CD8-positive, alpha-beta memory T cell (primary cell): ENCODE data around the gene EFCAB9. TPM values are rescaled to one million over a fixed set of nuclear protein-coding genes. Genes with fewer than 3 reads are reported as not detected.

ENCODE experiments used
- CTCF ChIA-PET: fragments of 350-600 bp; sonication (Branson Sonifier 250); formaldehyde crosslinking; loops from one replicate; lab custom pipeline; 2021; ENCODE audit warnings: antibody characterized with exemption; lab: Charles Lee
- POLR2A ChIA-PET: fragments of 350-600 bp; sonication (Branson Sonifier 250); formaldehyde crosslinking; loops from one replicate; lab custom pipeline; 2021; ENCODE audit warnings: antibody characterized with exemption; lab: Charles Lee
- DNase-seq, 5 donors: peaks; one replicate each; pipeline versions ENCODE4 v3.0.0 to v3.0.0-alpha.2; 2020 to 2022; ENCODE audit warnings: mixed read lengths in 1 of 5
- H3K27ac ChIP-seq: one replicate; pipeline ENCODE4 v1.7.0; 2013; ENCODE audit warnings: low read depth, mild to moderate bottlenecking, low read length, moderate library complexity
- H3K27me3 ChIP-seq: 2 replicates; pipeline ENCODE4 v1.7.0; 2013; ENCODE audit warnings: low read length, mild to moderate bottlenecking; ENCODE audit not compliant: insufficient read depth, poor library complexity, severe bottlenecking
- H3K36me3 ChIP-seq: 2 replicates; pipeline ENCODE4 v1.7.0; 2013; ENCODE audit warnings: mild to moderate bottlenecking, low read length, moderate library complexity; ENCODE audit not compliant: insufficient read depth
- H3K4me1 ChIP-seq: 2 replicates; pipeline ENCODE4 v1.7.0; 2013; ENCODE audit warnings: mild to moderate bottlenecking, low read length, moderate library complexity; ENCODE audit not compliant: insufficient read depth
- H3K4me3 ChIP-seq: 2 replicates; pipeline ENCODE4 v1.7.0; 2013; ENCODE audit warnings: mild to moderate bottlenecking, low read length
- H3K9me3 ChIP-seq: 2 replicates; pipeline ENCODE4 v1.7.0; 2013; ENCODE audit warnings: mild to moderate bottlenecking, low read length
- H3K27ac Mint-ChIP-seq, 8 donors: one replicate each; pipeline ENCODE4 v1.8.0; 2020 to 2021; ENCODE audit warnings: mixed read lengths in 8 of 8, mild to moderate bottlenecking in 6 of 8, inconsistent platforms in 3 of 8, moderate library complexity in 3 of 8
- H3K27me3 Mint-ChIP-seq, 2 donors: one replicate each; pipeline ENCODE4 v1.8.0; 2020 to 2021; ENCODE audit warnings: mixed read lengths in 2 of 2, mild to moderate bottlenecking in 1 of 2, moderate library complexity in 1 of 2
- H3K36me3 Mint-ChIP-seq, 3 donors: one replicate each; pipeline ENCODE4 v1.8.0; 2020 to 2021; ENCODE audit warnings: mixed read lengths in 3 of 3, inconsistent platforms in 1 of 3, mild to moderate bottlenecking in 1 of 3
- H3K4me1 Mint-ChIP-seq, 3 donors: one replicate each; pipeline ENCODE4 v1.8.0; 2020 to 2021; ENCODE audit warnings: mixed read lengths in 3 of 3, inconsistent platforms in 1 of 3, mild to moderate bottlenecking in 1 of 3
- H3K4me3 Mint-ChIP-seq, 7 donors: one replicate each; pipeline ENCODE4 v1.8.0; 2020 to 2021; ENCODE audit warnings: mixed read lengths in 7 of 7, mild to moderate bottlenecking in 6 of 7, moderate library complexity in 4 of 7, inconsistent platforms in 2 of 7
- H3K9me3 Mint-ChIP-seq, 5 donors: one replicate each; pipeline ENCODE4 v1.8.0; 2020 to 2022; ENCODE audit warnings: mixed read lengths in 5 of 5, mild to moderate bottlenecking in 3 of 5, moderate library complexity in 2 of 5, inconsistent platforms in 1 of 5
- polyA plus RNA-seq: library from polyadenylated mRNA; unstranded; fragments of 300-500 nt; fragmentation: Illumina TruSeq; gene quantifications from one replicate; pipeline ENCODE4 v1.2.3, GENCODE V29; 2021
- total RNA-seq, 2 experiments: library from RNA; stranded (reverse); gene quantifications; one replicate each; pipeline ENCODE4 v1.2.3, GENCODE V29; 2021

EFCAB9 gene
- total and polyA plus RNA-seq, 3 experiments from 2014 or later = not detected

GRCh38 chr5:172173564-172174153, 20.3 kb upstream of the EFCAB9 start:
- H3K36me3 Mint-ChIP-seq = peaks cover 3 to 66% (median 13%) of the 10 kb centered on the region in 3 donors
- H3K4me1 ChIP-seq = peaks cover 88% of the 10 kb centered on the region
- H3K36me3 ChIP-seq = peaks cover 11% of the 10 kb centered on the region
- H3K9me3 ChIP-seq = no peaks in the 10 kb centered on the region
- no peaks in the 10 kb centered on the region for H3K9me3 Mint-ChIP-seq
- no peaks in the 10 kb centered on the region for H3K27me3 ChIP-seq
- ChIA-PET CTCF (interaction anchor here (0.7 to 14.7 kb wide), 15 partner anchors 10 to 523 kb away, joined by 3 to 340 read pairs (median 7); partner anchors contain the start of gene STK10), POLR2A (interaction anchor here (1.1 to 8.4 kb wide), 7 partner anchors 10 to 167 kb away, joined by 7 to 246 read pairs (median 12); partner anchors contain the start of genes FBXW11 and STK10)
- peak overlapping the region; percentile 71 for H3K27ac ChIP-seq
- H3K4me3 Mint-ChIP-seq = peak overlapping the region; percentile 86 to 96 (median 93)
- peaks cover 94 to 99% (median 99%) of the 10 kb centered on the region in 3 donors for H3K4me1 Mint-ChIP-seq
- peak overlapping the region; percentile 97 to 100 (median 98) for H3K27ac Mint-ChIP-seq
- H3K27me3 Mint-ChIP-seq = peaks cover 0 to 4% of the 10 kb centered on the region in 2 donors
- DNase-seq = peak; percentile 59 to 79 (median 70)
- H3K4me3 ChIP-seq = peak overlapping the region; percentile 79

DNA sequence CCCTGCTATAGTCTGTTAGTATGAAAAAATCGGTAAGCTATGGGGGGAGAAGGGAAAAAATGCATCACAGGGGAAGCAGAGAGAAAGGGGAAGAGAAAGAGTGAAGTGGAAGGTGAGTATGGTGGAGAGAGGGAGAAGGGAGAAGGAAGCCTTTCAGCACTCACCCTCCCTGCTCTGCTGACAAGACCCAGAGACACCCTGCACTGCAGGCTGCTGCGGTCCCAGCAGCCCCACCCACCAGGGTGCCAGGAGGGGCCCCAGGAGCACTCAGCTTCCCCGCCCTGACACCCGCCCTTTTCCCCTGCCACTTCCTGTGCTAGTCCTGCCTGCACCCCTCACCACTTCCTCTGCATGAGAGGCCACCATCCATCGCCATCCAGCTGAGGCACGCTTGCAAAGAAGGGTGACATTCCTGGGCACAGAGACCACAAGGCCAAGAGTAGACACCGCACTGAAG, 18.7 kb upstream of the EFCAB9 start:
- Histone ChIP-seq H3K27ac (peak overlapping the region; percentile 71), H3K9me3 (no peaks in the 10 kb centered on the region), H3K4me3 (peak overlapping the region; percentile 79), H3K27me3 (no peaks in the 10 kb centered on the region), H3K36me3 (no peaks in the 10 kb centered on the region), H3K4me1 (peaks cover 88% of the 10 kb centered on the region)
- H3K36me3 Mint-ChIP-seq = peaks cover 7 to 56% (median 11%) of the 10 kb centered on the region in 3 donors
- ChIA-PET POLR2A (interaction anchor here (0.6 to 8.4 kb wide), 13 partner anchors 10 to 169 kb away, joined by 3 to 246 read pairs (median 6); partner anchors contain the start of genes FBXW11 and STK10), CTCF (interaction anchor here (0.8 to 14.7 kb wide), 13 partner anchors 11 to 168 kb away, joined by 3 to 340 read pairs (median 10); partner anchors contain the start of genes FBXW11 and STK10)
- H3K4me1 Mint-ChIP-seq = peaks cover 91 to 99% (median 99%) of the 10 kb centered on the region in 3 donors
- H3K9me3 Mint-ChIP-seq = no peaks in the 10 kb centered on the region
- peak overlapping the region; percentile 86 to 96 (median 93) for H3K4me3 Mint-ChIP-seq
- DNase-seq = peak; percentile 85 to 96 (median 87)
- H3K27ac Mint-ChIP-seq = peak overlapping the region; percentile 97 to 100 (median 98)
- peaks cover 0 to 4% of the 10 kb centered on the region in 2 donors for H3K27me3 Mint-ChIP-seq

GRCh38 chr5:172177176-172177575, 16.8 kb upstream of the EFCAB9 start:
- H3K9me3 ChIP-seq = no peaks in the 10 kb centered on the region
- H3K27ac ChIP-seq = no peak overlapping the region
- Mint-ChIP-seq H3K36me3 (peaks cover 12 to 53% (median 14%) of the 10 kb centered on the region in 3 donors), H3K9me3 (no peaks in the 10 kb centered on the region), H3K27me3 (peaks cover 0 to 4% of the 10 kb centered on the region in 2 donors), H3K4me1 (peaks cover 83 to 97% (median 95%) of the 10 kb centered on the region in 3 donors), H3K4me3 (peak overlapping the region; percentile 86 to 96 (median 93)), H3K27ac (peak overlapping the region; percentile 97 to 100 (median 98))
- CTCF ChIA-PET = interaction anchor here (6.0 to 14.7 kb wide), 2 partner anchors 9 to 67 kb away, joined by 30 to 340 read pairs; partner anchors contain the start of gene STK10
- DNase-seq = no peak
- H3K4me3 ChIP-seq = peak overlapping the region; percentile 14
- H3K4me1 ChIP-seq = peaks cover 93% of the 10 kb centered on the region
- no peaks in the 10 kb centered on the region for H3K36me3 ChIP-seq
- POLR2A ChIA-PET = no interaction called here
- H3K27me3 ChIP-seq = no peaks in the 10 kb centered on the region

GRCh38 chr5:172178301-172178987, 15.5 kb upstream of the EFCAB9 start:
- peaks cover 17 to 55% (median 17%) of the 10 kb centered on the region in 3 donors for H3K36me3 Mint-ChIP-seq
- peak overlapping the region; percentile 97 to 100 (median 98) for H3K27ac Mint-ChIP-seq
- Histone ChIP-seq H3K9me3 (no peaks in the 10 kb centered on the region), H3K4me3 (peak overlapping the region; percentile 86), H3K27me3 (no peaks in the 10 kb centered on the region), H3K4me1 (peaks cover 94% of the 10 kb centered on the region), H3K36me3 (no peaks in the 10 kb centered on the region), H3K27ac (peak overlapping the region; percentile 94)
- H3K4me3 Mint-ChIP-seq = peak overlapping the region; percentile 86 to 96 (median 93)
- peaks cover 80 to 95% (median 95%) of the 10 kb centered on the region in 3 donors for H3K4me1 Mint-ChIP-seq
- DNase-seq = peak in 2 of 5 donors; percentile 39 to 65
- CTCF ChIA-PET = interaction anchor here (0.6 to 14.7 kb wide), 7 partner anchors 8 to 172 kb away, joined by 3 to 340 read pairs (median 4); partner anchors contain the start of genes FBXW11 and STK10
- no peaks in the 10 kb centered on the region for H3K9me3 Mint-ChIP-seq
- peaks cover 0 to 4% of the 10 kb centered on the region in 2 donors for H3K27me3 Mint-ChIP-seq
- POLR2A ChIA-PET = interaction anchor here (0.5 to 2.5 kb wide), 7 partner anchors 9 to 172 kb away, joined by 3 to 26 read pairs (median 4); partner anchors contain the start of genes FBXW11, STK10 and UBTD2

DNA sequence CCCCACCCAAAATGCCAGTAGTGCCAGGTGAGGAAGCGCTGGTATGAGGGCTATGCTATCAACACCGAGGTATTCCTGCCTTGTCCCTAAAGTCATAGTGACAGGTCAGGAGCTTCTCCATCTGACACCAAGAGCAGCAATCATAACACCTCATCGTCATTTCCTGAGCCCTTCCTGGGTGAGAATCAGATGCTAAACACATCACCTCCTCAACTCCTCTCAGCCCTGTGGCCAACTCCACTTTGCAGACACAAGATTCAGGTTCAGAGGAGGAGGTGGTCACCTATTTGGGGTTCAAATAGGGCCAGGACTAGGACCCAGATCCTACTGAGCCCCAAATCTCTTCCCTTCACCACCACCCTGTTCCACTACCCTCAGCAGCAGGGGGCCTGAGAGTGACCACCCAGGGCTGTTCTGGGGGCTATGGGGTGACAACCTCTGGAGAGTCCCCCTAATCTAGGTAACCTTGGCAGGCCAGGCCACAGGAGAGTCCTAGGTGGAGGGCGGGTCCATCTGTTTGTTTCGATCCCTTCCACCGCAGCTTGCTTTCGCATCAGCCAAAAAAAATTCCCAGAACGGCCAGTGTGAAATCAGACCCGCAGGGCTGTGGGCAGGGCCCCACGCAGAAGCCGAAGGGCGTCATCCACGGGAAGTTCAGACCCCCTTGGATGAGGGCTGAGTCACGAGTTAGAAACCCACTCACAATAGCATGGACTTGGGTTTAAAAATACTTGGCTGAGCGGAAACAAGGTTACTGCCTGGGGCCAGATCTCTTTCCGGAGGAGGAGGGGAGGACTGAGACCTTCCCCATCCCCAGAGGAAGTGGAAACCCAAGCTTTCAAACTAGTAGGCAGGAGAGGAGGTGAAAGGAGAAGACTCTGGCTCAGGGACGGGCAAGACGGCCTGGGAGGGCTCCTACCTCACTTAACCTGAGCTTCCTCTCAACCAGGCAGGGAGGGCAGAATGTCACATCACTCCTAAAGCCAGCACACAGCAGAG, 14.7 kb upstream of the EFCAB9 start:
- Mint-ChIP-seq H3K9me3 (no peaks in the 10 kb centered on the region), H3K36me3 (peaks cover 13 to 56% (median 17%) of the 10 kb centered on the region in 3 donors), H3K4me1 (peaks cover 82 to 95% (median 95%) of the 10 kb centered on the region in 3 donors), H3K27ac (peak overlapping the region; percentile 97 to 100 (median 98)), H3K27me3 (no peaks in the 10 kb centered on the region), H3K4me3 (peak overlapping the region; percentile 86 to 96 (median 93))
- H3K4me1 ChIP-seq = peaks cover 94% of the 10 kb centered on the region
- peak overlapping the region; percentile 94 for H3K27ac ChIP-seq
- H3K9me3 ChIP-seq = no peaks in the 10 kb centered on the region
- POLR2A ChIA-PET = interaction anchor here (0.5 to 2.5 kb wide), 8 partner anchors 8 to 173 kb away, joined by 3 to 26 read pairs (median 4); partner anchors contain the start of genes FBXW11, STK10 and UBTD2
- CTCF ChIA-PET = interaction anchor here (0.6 to 14.7 kb wide), 7 partner anchors 7 to 114 kb away, joined by 3 to 340 read pairs (median 4); partner anchors contain the start of gene STK10
- H3K36me3 ChIP-seq = no peaks in the 10 kb centered on the region
- peak; percentile 47 to 73 (median 71) for DNase-seq
- no peaks in the 10 kb centered on the region for H3K27me3 ChIP-seq
- peak overlapping the region; percentile 86 for H3K4me3 ChIP-seq

DNA sequence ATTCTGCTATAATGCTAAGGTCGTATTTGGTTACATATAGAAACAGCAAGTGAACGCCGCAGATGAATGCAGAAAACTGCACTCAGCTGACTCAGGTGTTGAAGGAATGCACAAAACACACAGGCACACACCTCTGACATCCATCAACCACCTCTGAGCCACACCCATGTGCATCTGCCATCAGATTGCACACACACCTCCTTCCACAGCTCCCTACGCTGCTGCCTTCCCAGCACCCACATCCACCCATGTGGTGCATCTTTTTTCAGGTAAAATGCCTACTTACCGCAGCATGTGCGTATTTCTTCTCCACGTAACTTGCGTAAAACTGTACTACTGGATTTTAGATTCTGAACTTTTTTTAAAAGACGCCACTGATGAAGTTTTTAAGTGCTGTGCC, 13.0 kb upstream of the EFCAB9 start:
- no peaks in the 10 kb centered on the region for H3K9me3 ChIP-seq
- Mint-ChIP-seq H3K4me1 (peaks cover 78 to 95% (median 94%) of the 10 kb centered on the region in 3 donors), H3K27ac (peak overlapping the region; percentile 72 to 100 (median 97)), H3K36me3 (peaks cover 13 to 57% (median 19%) of the 10 kb centered on the region in 3 donors), H3K27me3 (no peaks in the 10 kb centered on the region), H3K9me3 (no peaks in the 10 kb centered on the region), H3K4me3 (peak overlapping the region; percentile 77 to 97 (median 82))
- peak overlapping the region; percentile 3 for H3K4me3 ChIP-seq
- H3K36me3 ChIP-seq = no peaks in the 10 kb centered on the region
- no peak overlapping the region for H3K27ac ChIP-seq
- DNase-seq = peak in 3 of 5 donors; percentile 51 to 81 (median 51)
- H3K4me1 ChIP-seq = peaks cover 95% of the 10 kb centered on the region
- CTCF ChIA-PET = interaction anchor here (1.0 to 14.7 kb wide), 2 partner anchors 6 to 69 kb away, joined by 3 to 340 read pairs; partner anchors contain the start of gene STK10
- no peaks in the 10 kb centered on the region for H3K27me3 ChIP-seq
- POLR2A ChIA-PET = interaction anchor here (1.4 kb wide), 1 partner anchor 66 kb away, joined by 3 read pairs; no protein-coding TSS in a partner anchor
